HG02938 (cell line): ENCODE results near the gene LIMS3.
"Not testable (repeated sequence)": the region's sequence is repeated elsewhere in the genome, so short reads cannot be mapped to it uniquely, and the experiment has no call there.

Experiments
- ATAC-seq: cut with Tn5 transposase; IDR thresholded peaks from one replicate; pipeline ENCODE4 v1.9.1; 2021; ENCODE audit warnings: mild to moderate bottlenecking, moderate library complexity; ENCODE audit not compliant: unreplicated experiment

Gene LIMS3

GRCh38 chr2:109898462-109899336 is at the start of gene LIMS3:
Gene LIMS3, plus strand, starts transcription at chr2:109898688. Its CDS starts 41 bp downstream, at chr2:109898729.
- ATAC-seq: not testable (repeated sequence)

- ATAC-seq: peak; percentile 70
Observed at GRCh38 chr2:109871129-109871751, 27.2 kb upstream of the LIMS3 start.

GRCh38 chr2:109876625-109877024 is 21.9 kb upstream of the LIMS3 start:
- ATAC-seq: not testable (repeated sequence)

GRCh38 chr2:109882112-109882511 is 16.4 kb upstream of the LIMS3 start:
- ATAC-seq: not testable (repeated sequence)

- not testable (repeated sequence) for ATAC-seq
Observed at GRCh38 chr2:109888414-109888813, 10.1 kb upstream of the LIMS3 start.

- ATAC-seq: not testable (repeated sequence)
Observed at GRCh38 chr2:109889909-109890308, 8.6 kb upstream of the LIMS3 start.

GRCh38 chr2:109891024-109891423 is 7.5 kb upstream of the LIMS3 start:
- not testable (repeated sequence) for ATAC-seq

GRCh38 chr2:109893736-109894135 is 4.8 kb upstream of the LIMS3 start:
- ATAC-seq: not testable (repeated sequence)

- not testable (repeated sequence) for ATAC-seq
Observed at GRCh38 chr2:109894141-109894540, 4.3 kb upstream of the LIMS3 start.

- not testable (repeated sequence) for ATAC-seq
Observed at GRCh38 chr2:109895090-109895869, 3.2 kb upstream of the LIMS3 start.

GRCh38 chr2:109896212-109896611 is 2.3 kb upstream of the LIMS3 start:
- ATAC-seq: peak; percentile 89

- not testable (repeated sequence) for ATAC-seq
Observed at GRCh38 chr2:109897769-109898461, 573 bp upstream of the LIMS3 start.

- ATAC-seq: peak; percentile 73
Observed at GRCh38 chr2:109905796-109906195, 7.3 kb downstream of the LIMS3 start.

GRCh38 chr2:109908626-109909025 is 10.1 kb downstream of the LIMS3 start:
- ATAC-seq: not testable (repeated sequence)

- not testable (repeated sequence) for ATAC-seq
Observed at GRCh38 chr2:109910789-109911188, 12.3 kb downstream of the LIMS3 start.

- not testable (repeated sequence) for ATAC-seq
Observed at GRCh38 chr2:109913911-109914310, 15.4 kb downstream of the LIMS3 start.

GRCh38 chr2:109914552-109914951 is 16.1 kb downstream of the LIMS3 start:
- not testable (repeated sequence) for ATAC-seq

- ATAC-seq: not testable (repeated sequence)
Observed at GRCh38 chr2:109915830-109916229, 17.3 kb downstream of the LIMS3 start.

- not testable (repeated sequence) for ATAC-seq
Observed at GRCh38 chr2:109920162-109920561, 21.7 kb downstream of the LIMS3 start.
